ENCODE measurements around the gene TPST2.

GRCh38 chr22:26566994-26567393 is 22.9 kb downstream of the TPST2 start:
- TF ChIP-seq CTCF (IDR thresholded peaks at IDR 0.05; ENCODE audit: low read depth, low read length) (no peak), EZH2phosphoT487 (IDR thresholded peaks at IDR 0.05; ENCODE audit: low read depth) (no peak)
